ENCODE measurements around the gene PGPEP1.
"Not testable (repeated sequence)": the region's sequence is repeated elsewhere in the genome, so short reads cannot be mapped to it uniquely, and the experiment has no call there.

The PGPEP1 gene

GRCh38 chr19:18349524-18350128, 9.2 kb downstream of the PGPEP1 start:
- DNase-seq (ENCODE audit: low read depth) = peak; percentile 62
- H3K4me3 ChIP-seq (ENCODE audit: low read depth, low read length) = no peak overlapping the region
- TF ChIP-seq, protein P1, sequence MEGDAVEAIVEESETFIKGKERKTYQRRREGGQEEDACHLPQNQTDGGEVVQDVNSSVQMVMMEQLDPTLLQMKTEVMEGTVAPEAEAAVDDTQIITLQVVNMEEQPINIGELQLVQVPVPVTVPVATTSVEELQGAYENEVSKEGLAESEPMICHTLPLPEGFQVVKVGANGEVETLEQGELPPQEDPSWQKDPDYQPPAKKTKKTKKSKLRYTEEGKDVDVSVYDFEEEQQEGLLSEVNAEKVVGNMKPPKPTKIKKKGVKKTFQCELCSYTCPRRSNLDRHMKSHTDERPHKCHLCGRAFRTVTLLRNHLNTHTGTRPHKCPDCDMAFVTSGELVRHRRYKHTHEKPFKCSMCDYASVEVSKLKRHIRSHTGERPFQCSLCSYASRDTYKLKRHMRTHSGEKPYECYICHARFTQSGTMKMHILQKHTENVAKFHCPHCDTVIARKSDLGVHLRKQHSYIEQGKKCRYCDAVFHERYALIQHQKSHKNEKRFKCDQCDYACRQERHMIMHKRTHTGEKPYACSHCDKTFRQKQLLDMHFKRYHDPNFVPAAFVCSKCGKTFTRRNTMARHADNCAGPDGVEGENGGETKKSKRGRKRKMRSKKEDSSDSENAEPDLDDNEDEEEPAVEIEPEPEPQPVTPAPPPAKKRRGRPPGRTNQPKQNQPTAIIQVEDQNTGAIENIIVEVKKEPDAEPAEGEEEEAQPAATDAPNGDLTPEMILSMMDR (IDR thresholded peaks at IDR 0.05; ENCODE audit: insufficient read depth, low read depth, low read length, missing control alignments) = peak; percentile 64

DNA sequence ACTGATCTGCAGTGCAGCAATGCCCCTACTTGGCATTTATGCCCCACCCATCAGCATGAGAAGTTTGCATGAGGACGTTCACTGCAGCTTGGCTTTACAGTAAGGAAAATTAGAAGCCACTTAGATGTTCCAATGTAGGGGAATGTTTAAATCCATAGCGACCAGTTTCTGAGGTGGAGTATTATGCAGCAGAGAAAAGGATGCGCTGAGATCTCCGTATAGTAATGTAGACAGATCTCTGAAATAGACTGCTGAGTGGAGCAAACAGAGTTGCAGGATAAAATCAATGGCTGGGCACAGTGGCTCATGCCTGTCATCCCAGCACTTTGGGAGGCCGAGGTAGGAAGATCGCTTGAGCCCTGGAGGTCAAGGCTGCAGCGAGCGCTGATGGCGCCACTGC, 10.1 kb downstream of the PGPEP1 start:
- DNase-seq (ENCODE audit: low read depth) = no peak
- H3K4me3 ChIP-seq (ENCODE audit: low read depth, low read length) = no peak overlapping the region
- TF ChIP-seq, protein P1 (IDR thresholded peaks at IDR 0.05; ENCODE audit: insufficient read depth, low read depth, low read length, missing control alignments) = no peak

DNA sequence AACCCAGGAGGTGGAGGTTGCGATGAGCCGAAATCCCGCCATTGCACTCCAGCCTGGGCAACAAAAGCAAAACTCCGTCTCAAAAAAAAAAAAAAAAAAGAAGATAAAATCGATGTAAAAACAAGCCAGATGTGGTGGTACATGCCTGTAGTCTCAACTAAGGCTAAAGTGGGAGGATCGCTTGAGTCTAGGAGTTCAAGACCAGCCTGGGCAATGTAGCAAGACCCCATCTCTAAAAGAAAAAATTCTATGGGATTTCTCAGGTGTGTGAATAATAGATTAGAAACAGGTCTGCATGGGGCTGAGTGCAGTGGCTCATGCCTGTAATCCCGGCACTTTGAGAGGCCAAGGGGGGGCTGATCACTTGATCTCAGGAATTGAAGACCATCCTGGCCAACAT, 11.1 kb downstream of the PGPEP1 start:
- no peak for DNase-seq (ENCODE audit: low read depth)
- TF ChIP-seq, protein P1 (IDR thresholded peaks at IDR 0.05; ENCODE audit: insufficient read depth, low read depth, low read length, missing control alignments) = no peak
- no peak overlapping the region for H3K4me3 ChIP-seq (ENCODE audit: low read depth, low read length)

DNA sequence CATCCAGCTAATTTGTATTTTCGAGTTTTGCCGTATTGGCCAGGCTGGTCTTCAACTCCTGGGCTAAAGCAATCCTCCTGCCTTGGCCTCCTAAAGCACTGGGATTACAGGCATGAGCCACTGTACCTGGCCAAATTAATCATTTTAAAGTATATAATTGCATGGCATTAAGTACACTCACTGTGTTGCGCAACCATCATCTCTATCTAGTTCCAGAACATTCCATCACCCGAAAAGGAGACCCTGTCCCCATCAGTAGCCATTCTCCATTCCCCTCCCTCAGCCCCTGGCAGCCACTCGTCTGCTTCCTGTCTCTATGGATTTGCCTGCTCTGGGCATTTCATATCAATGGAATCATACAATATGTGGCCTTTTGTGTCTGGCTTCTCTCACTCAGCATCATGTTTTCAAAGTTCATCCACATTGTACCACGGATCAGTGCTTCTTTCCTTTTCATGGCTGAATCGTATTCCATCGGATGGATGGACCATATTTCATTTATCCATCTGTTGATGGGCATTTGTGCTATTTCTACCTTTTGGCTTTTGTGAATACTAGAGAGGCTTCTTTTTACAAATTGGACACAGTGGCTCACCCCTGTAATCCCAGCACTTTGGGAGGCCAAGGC, 13.1 kb downstream of the PGPEP1 start:
- TF ChIP-seq, protein P1 (IDR thresholded peaks at IDR 0.05; ENCODE audit: insufficient read depth, low read depth, low read length, missing control alignments) = no peak
- H3K4me3 ChIP-seq (ENCODE audit: low read depth, low read length) = no peak overlapping the region
- DNase-seq (ENCODE audit: low read depth) = no peak

DNA sequence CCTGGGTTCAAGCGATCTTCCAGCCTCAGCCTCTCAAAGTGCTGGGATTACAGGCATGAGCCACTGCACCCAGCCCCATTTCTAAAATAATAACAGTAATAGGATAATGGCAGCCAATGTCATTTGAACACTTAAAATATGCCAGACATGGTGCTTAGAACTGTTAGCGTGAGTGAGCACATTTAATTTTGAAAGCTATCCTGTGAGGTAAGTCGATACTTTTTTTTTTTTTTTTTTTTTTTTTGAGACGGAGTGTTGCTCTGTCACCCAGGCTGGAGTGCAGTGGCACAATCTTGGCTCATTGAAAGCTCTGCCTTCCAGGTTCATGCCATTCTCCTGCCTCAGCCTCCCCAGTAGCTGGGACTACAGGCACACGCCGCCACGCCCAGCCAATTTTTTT, 14.3 kb downstream of the PGPEP1 start:
- DNase-seq (ENCODE audit: low read depth) = not testable (repeated sequence)

DNA sequence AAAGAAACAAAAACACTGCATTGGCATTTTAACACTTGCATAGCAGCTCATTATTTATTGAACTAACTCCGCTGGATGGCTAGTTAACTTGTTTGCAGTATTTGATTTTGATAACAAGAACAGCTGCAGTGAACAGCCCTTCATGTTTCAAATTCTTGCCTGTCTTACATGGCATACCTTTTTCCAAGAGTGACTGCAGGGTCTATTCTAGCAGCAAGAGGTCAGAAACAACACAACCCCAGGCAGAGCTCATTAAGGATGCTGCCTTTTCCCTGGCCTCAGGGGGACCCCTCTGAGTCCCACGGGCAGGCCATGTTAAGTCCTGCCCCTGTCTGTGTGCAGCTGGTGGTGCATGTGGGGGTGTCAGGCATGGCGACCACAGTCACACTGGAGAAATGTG, 16.6 kb downstream of the PGPEP1 start:
- no peak overlapping the region for H3K4me3 ChIP-seq (ENCODE audit: low read depth, low read length)
- TF ChIP-seq, protein P1 (IDR thresholded peaks at IDR 0.05; ENCODE audit: insufficient read depth, low read depth, low read length, missing control alignments) = no peak
- DNase-seq (ENCODE audit: low read depth) = no peak

More for the DNA sequence above, 14.3 kb downstream of the PGPEP1 start:
- not testable (repeated sequence) for H3K4me3 ChIP-seq (ENCODE audit: low read depth, low read length)

GRCh38 chr19:18361646-18362045, 21.2 kb downstream of the PGPEP1 start:
- no peak overlapping the region for H3K4me3 ChIP-seq (ENCODE audit: low read depth, low read length)
- no peak for DNase-seq (ENCODE audit: low read depth)
- TF ChIP-seq, protein P1 (IDR thresholded peaks at IDR 0.05; ENCODE audit: insufficient read depth, low read depth, low read length, missing control alignments) = no peak
